Activated CD4-positive, alpha-beta T cell treated with anti-CD3 and anti-CD28 coated beads for 24 hours (primary cell): ENCODE measurements around the gene CERT1.
"Not testable (repeated sequence)": the region's sequence is repeated elsewhere in the genome, so short reads cannot be mapped to it uniquely, and the experiment has no call there.

Experiments
- DNase-seq, 2 donors: peaks; one replicate each; pipeline ENCODE4 v3.0.0-alpha.2; 2020; ENCODE audit warnings: low read depth in 2 of 2

The CERT1 gene

DNA sequence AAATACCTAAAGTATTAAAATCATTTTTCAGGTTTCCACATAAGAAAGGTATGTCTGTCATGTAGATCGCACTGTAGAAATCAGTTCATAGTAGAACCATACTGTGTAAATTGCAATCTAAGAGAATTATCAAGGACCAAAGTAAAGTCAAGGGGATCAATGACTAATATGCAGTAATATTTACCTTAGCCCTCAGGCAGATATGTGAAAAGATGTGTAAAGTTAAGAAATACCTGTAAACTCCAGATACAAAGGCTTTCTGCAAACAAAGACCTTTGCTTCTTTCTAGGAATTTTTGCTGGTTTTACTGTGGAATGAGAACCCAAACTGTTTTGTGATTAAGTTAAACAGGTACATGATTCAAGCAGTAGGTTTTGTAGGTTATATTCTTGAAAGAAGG, 11.8 kb upstream of the CERT1 start:
- no peak for DNase-seq

DNA sequence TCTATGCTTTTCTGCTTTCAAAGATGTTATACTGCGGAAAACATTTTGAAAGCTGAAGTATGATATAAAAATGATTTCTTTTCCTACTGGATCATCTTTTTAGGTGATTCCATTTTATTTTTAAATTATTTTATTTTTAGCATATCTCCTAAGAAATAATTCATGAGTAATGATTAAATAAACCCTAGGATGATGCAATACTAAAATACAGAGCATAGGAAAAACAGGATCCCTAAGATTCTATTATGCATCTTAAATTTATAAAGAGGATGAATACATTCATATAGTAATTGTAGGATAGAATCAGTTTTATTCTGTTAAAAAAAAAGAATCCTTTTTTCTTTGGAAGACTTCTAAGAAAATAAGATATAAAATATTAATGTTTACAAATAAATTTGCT, 11.1 kb upstream of the CERT1 start:
- DNase-seq = no peak

DNA sequence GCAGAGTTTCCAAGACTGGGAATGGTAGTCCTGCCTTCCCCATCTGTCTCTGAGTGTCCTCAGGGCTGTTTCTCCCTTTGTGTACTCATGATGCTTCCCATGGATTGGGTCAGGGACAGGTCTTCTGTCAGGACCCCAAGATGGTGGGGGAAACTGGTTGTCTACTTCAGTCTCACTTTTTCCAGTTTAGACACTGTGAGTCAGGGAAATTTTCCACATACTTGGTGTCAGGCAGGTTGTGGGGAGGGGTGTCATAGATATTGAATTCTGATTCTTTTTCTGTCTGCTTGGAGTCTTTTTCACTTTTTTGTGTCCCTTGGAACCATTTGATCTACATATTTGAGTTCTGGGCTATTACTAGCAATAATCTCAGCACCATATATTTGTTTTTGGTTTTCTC, 10.6 kb upstream of the CERT1 start:
- DNase-seq = no peak

DNA sequence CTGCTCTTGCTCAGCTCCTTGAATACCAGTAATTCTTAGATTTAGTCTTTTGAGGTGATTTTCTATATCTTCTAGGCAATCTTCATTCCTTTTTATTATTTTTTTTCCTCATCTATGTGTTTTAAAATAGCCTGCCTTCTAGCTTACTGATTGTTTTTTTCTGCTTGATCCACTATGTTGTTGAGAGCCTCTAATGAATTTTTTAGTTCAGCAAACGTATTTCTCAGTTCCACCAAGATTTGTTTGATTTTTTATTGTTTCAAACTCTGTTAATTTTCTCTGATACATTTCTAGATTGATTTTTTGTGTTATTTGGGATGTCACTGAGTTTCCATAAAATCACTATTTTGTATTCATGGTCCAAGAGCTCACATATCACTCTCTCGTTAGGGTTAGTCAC, 9.8 kb upstream of the CERT1 start:
- DNase-seq = no peak

DNA sequence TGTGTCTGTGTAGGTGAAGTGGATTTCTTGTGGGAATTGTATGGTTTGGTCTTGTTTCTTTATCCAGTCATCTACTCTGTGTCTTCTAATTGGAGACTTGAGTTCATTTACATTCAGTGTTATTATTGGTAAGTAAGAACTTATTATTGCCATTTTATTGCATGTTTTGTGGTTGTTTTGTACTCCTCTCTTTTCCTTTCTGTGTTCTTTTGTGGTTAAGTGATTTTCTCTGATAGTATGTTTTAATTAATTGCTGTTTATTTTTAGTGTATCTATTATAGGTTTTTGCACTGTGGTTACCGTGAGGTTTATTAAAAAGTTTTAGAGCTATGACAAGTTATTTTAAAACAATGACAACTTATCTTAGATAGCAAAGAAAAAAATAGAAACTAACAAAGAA, 8.3 kb upstream of the CERT1 start:
- DNase-seq = no peak

DNA sequence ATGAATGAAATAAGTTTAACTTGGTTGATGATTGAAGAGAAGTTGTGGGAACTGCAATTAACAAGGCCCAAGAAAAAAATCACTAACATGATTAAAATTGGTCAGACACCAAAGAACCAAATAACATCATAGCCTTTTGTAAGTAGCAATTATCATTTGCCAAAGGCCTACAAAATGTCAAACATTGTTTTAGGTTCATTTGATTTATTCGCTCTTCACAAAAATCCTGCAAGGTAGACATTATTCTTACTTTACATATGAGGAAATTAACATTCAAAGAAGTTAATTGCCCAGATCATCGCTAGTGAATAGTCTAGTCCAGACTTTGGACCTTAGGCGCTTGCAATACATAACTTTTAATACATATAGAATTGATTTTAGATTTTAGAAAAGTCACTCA, 2.9 kb upstream of the CERT1 start:
- DNase-seq = no peak

DNA sequence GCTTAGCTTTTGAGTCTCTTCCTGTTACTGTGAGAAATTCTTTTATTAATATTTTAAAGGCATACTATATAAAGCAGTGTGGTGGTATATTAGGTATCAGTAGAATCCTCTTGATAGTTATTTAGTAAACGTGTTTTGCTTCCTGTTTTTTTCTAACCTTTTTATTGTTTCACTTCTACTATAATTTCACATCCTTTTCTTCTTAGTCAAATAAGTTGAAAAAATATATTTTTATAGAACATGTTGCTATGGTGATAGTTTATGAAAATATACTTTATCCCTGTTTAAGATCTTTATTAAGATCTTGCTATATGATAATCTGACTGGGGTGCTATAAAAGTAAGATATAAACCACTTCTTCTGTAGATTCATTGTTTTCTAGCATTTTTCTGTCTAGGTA, 2.4 kb upstream of the CERT1 start:
- no peak for DNase-seq

DNA sequence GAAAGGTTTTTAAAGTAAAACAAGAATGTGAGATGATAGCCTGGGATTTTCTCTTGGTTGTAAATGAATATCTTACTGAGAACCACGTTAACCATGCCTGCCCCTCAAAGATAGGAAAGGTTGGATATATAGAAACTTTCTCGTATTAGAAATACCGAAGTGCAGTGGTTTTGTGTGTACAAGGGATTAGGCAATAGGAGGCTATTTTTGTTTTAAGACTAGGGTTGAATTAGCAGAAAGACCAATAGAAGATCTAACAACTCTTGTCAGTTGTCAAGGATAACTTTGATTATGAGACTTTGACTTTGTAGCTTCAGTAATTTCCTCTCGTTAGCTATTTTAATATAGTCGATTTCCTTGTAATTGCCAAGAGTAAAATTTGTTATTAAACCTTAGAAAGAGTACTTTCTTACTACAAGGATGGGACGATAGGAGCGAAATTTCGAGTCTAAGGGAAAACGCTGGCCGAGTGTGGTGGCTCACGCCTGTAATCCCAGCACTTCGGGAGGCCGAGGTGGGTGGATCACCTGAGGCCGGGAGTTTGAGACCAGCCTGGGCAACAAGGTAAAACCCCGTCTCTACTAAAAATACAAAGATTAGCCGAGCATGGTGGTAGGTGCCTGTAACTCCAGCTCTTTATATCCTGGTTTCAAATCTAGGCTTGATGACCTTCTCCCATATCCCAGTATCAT, 1.1 kb upstream of the CERT1 start:
- DNase-seq = no peak

DNA sequence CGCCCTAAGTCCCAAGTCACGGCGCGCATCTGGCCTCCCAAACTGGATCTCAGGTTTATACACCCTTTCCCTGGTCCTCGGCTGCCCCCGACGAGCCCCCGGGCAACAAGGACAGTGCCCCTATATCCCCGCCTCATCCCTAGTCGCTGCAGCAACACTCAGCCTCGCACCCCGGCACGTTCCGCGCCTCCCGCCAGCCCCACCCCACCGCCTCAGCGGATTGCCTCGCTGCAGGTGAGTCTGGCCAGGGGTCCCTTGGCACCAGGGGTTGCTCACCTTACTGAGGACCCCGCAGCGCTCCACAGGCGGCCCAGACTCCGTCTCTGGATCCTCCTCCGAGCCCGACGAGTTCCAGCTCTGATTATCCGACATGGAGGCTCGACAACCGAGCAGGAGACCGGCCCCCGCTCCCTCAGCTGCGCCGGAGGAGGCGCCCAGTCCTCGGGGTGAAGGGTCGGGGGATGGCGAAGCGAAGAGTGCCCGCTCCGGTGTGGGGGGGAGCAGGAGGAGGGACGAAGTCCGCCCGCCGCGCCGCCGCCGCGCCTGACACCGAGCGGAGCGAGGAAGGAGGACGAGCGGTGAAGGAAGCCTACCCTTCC, 494 bp downstream of the CERT1 start:
- no peak for DNase-seq

DNA sequence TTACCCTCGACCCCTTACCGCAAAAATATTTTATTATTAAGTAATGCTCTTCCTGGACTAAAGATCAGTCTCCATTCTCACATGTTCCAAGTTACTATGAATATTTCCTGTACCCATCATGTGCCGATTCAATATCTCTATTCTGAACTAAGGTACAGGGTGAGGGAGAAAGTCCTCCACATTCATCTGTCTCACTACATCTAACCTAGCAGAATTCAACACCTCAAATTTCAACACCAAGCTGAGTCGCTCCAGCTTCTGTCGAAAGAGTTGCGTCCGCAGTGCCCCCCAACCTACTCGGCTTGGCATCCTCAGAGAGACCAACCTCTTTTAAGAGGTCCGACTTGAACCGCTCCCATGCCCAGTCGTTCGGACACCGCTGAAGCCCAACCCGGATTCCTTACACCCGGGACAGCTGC, 1.0 kb downstream of the CERT1 start:
- DNase-seq = no peak

DNA sequence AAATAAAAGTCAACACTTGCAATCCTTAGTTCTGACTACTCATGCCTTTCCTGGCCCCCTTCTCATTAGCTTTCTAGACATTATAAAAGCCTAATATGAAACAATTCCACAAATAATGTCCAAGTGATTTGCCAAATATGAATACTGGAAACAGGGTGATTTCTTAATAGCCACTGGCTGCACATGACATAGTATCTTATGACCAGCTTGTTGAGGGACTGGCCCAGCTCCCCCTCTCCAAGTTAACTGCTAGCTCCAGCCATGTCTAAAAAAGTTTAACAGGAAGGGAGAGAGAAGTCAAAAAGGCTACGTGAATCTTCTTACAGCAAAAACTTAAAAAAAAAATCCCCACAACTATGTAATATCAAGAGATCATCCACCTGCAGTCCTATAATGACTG, 1.5 kb downstream of the CERT1 start:
- DNase-seq = no peak

DNA sequence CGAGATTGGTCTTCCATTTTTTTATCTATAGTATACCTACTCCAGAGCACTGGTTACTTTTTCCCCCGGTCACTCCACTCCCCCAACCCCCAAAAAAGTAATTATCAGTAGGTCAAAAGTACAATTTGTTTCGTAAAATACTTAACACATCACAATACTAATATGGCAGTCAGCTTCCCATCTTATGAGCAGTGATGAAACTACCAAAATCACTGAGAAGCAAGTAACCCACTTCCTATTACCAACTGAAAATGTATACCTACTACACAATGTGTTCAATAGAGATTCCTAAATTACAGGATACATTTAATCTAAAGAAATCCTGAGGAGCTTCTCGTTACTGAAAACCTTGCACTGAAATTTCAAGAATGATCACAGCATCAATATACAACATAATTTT, 1.9 kb downstream of the CERT1 start:
- DNase-seq = no peak

DNA sequence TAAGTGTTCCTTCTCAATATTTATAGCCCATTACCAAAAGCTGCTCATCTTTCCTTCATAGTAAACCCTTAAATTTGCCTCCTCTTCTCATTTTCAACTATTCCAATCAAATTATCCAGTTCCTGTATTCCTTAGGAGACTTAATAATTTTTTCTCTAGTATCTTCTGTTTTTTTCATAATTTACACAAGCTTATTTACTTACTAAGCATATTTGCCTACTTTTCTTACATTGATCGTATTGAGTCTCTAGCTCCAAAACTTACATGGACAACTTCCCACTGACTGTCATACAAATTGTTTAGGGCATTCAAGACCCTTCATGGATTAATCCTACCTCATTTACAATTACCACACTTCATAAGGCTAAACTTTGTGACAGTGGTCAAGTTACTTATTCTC, 3.6 kb downstream of the CERT1 start:
- no peak for DNase-seq

DNA sequence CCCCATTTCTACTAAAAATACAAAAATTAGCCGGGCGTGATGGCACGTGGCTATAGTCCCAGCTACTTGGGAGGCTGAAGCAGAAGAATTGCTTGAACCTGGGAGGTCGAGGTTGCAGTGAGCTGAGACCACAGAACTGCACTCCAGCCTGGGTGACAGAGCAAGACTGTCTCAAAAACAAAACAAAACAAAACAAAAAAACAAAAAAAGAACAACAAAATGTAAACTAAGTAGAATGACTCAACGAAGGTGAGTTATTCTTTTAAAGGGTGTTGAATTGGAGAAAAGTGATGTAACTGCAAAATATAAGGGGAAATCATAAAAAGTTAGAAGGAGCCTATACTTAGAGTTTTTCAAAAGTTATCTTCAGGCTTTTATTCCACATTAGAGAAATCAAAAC, 6.3 kb downstream of the CERT1 start:
- DNase-seq = not testable (repeated sequence)

DNA sequence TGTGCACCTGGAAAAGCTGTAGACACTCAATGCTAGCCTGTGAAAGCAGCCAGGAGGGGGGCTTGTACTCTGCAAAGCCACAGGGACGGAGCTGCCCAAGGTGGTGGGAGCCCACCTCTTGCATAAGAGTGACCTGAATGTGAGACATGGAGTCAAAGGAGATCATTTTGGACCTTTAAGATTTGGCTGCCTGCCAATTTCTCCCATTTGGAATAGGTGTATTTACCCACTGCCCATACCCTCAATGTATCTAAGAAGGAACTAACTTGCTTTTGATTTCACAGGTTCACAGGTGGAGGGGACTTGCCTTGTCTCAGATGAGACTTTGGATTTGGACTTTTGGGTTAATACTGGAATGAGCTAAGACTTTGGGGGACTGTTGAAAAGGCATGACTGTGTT, 12.6 kb downstream of the CERT1 start:
- not testable (repeated sequence) for DNase-seq

DNA sequence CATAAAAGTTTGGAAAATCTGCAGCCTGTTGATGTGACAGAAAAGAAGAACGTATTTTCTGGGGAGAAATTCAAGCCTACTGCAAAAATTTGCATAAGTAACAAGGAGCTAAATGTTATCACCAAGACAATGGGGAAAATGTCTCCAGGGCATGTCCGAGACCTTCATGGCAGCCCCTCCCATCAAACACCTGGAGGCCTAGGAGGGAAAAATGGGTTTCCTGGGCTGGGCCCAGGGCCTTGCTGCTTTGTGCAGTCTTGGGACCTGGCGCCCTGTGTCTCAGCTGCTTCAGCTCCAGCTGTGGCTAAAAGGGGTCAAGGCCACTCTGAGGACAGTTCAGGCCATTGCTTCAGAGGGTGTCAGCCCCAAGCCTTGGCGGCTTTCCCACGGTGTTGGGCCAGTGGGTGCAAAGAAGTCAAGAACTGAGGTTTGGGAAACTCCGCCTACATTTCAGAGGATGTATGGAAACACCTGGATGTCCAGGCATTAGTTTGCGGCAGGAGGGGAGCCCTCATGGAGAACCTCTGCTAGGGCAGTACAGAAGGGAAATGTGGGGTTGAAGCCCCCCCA, 13.1 kb downstream of the CERT1 start:
- DNase-seq = no peak

DNA sequence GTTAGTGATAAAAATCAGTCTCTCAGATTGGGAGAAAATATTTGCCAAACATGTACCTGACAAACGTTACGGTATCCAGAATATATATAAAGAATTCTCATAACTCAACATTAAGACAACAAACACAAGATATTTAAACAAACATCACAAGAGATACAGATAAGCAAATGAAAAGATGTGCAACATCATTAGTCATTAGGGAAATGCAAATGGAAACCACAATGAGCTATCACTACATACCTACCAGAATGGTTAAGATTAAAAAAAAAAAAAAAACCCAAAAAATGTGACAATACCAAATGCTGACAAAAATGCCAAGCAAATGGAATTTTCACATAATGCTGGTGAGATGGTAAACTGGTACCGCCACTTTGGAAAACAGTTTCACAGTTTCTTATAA, 15.4 kb downstream of the CERT1 start:
- no peak for DNase-seq

DNA sequence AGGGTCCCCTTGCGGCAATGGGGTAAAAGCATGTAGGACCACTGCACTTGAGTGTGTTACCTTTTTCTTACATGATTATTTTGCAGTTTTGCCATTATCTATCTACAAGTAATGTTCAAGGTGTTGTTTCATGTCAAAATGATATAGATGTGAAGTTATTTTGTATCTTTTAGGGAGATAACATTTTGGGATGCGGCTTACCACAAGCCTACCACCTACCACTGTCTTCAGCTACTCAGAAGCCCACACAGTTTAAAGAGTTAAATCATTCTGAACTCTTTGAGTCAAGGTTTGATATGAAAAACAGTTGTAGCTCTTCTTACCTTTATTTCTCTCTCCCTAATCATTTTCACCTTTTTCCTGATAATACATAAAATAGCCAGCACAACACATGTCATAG, 19.8 kb downstream of the CERT1 start:
- no peak for DNase-seq

DNA sequence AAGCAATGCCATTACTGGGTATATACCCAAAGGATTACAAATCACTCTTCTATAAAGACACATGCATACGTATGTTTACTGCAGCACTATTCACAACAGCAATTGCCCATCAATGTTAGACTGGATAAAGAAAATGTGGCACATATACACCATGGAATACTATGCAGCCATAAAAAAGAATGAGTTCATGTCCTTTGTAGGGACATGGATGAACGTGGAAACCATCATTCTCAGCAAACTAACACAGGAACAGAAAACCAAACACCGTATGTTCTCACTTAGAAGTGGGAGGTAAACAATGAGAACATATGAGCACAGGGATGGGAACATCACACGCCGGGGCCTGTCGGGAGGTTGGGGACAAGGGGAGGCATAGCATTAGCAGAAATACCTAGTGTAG, 21.6 kb downstream of the CERT1 start:
- DNase-seq = not testable (repeated sequence)

DNA sequence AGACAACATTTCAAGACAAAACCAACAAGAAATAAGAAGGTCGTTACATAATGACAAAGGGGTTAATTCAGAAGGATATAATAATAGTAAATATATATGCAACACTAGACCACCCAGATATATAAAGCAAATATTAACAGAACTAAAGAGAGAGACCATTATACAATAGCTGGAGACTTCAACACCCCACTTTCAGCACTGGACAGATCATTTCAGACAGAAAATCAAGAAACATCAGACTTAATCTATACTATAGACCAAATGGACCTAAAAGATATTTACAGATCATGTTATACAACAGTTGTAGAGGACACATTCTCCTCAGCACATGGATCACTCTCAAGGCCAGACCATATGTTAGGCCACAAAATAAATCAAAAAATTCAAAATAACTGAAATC, 26.8 kb downstream of the CERT1 start:
- DNase-seq = no peak

DNA sequence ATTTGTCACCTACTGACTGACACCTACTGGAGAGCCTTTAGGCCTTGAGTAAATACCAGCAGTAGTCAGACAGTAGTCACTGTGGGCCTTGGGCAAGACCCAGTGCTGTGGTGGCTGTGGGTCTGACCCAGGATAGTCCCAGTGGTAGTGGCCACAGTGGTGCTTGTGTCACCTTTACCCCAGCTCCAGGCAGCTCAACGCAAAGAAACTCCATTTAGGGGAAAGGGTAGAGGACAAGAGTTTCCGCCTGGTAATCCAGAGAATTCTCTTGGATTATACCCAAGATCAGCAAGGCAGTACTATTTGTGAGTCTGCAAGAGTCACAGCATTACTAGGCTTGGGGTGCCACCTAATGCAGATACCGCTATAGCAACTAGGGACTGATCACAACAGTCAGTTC, 28.9 kb downstream of the CERT1 start:
- no peak for DNase-seq

DNA sequence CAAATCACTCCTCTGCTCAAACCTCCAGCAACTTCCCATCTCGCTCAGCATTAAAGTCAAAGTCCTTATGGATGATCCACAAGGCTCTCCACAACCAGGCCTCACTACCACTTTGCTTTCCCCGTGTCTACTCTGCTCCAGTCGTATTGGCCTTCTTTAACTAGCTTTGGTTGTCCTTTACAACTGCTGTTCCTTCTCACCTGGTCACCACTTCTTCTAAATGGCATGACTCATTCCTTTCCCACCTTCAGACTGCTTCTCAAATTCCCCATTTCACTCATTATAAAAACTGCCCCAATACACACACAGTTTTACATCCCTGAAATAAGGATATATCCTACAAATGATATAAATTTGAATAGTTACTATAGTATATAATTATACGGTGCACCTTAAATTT, 30.4 kb downstream of the CERT1 start:
- DNase-seq = no peak

DNA sequence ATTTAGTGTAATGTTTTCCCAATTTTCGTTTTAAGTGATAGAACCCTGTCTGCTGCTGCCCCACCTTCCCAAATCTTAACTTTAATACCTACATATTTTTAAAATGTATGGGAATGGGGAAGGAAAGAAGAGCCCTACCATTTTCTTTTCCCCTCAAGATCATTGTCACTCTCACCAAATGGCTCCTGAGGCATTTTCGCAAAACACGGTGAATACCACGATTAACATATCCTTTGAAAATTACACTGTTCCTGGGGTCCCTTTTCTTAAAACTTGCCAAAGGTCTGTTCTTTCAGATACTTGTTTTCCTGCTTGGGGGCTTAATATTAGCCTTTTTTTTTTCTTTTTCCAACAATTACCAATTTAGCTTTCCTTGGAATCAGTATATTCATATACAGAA, 36.1 kb downstream of the CERT1 start:
- DNase-seq = no peak

DNA sequence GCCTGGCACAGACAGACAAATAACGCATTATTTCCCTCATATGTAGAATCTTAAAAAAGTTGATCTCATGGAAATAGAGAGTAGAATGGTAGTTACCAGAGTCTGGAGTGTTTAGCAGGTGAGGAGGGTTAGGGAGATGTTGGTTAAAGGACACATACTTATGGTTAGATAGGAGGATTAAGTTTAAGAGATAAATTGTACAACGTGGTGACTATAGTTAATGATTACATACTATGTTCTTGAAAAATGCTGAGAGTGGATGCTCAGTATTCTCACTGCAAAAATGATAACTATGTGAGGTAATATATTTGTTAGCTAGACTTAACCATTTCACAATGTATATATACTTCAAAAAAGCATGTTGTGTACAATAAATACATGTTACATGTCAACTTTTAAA, 38.0 kb downstream of the CERT1 start:
- no peak for DNase-seq
